GM23248 (cell line): Measurements from ENCODE around the gene OSGEP. TPM values are rescaled to one million over a fixed set of nuclear protein-coding genes. Genes with fewer than 3 reads are reported as not detected.
A peak's percentile ranks its signal among the peaks of the same experiment; 100 is the strongest.

Experiments
- DNase-seq: peaks from one replicate; pipeline ENCODE4 v3.0.0-alpha.2; 2015
- H2AFZ ChIP-seq: fragments of 200-600 bp; sonication (generic); 2 replicates; pipeline ENCODE4 v1.6.1; 2016; ENCODE audit warnings: antibody characterized with exemption
- H3F3A ChIP-seq: fragments of 200-600 bp; sonication (generic); 2 replicates; pipeline ENCODE4 v1.6.1; 2016; ENCODE audit warnings: mild to moderate bottlenecking, antibody characterized with exemption, mixed run types; ENCODE audit not compliant: insufficient read depth
- H3K27ac ChIP-seq: fragments of 200-600 bp; sonication (generic); 2 replicates; pipeline ENCODE4 v1.5.1; 2016; ENCODE audit warnings: mild to moderate bottlenecking
- H3K27me3 ChIP-seq: fragments of 200-600 bp; sonication (generic); replicated peaks from 2 replicates; pipeline ENCODE4 v1.6.1; 2016; ENCODE audit warnings: mild to moderate bottlenecking; ENCODE audit not compliant: insufficient read depth
- H3K36me3 ChIP-seq: fragments of 200-600 bp; sonication (generic); 2 replicates; pipeline ENCODE4 v1.6.1; 2016; ENCODE audit warnings: low read depth, mild to moderate bottlenecking
- H3K4me1 ChIP-seq: fragments of 200-600 bp; sonication (generic); 2 replicates; pipeline ENCODE4 v1.6.1; 2016; ENCODE audit warnings: mild to moderate bottlenecking; ENCODE audit not compliant: insufficient read depth
- H3K4me2 ChIP-seq: fragments of 200-600 bp; sonication (generic); one replicate; pipeline ENCODE4 v1.6.1; 2016; ENCODE audit warnings: mild to moderate bottlenecking; ENCODE audit not compliant: unreplicated experiment
- H3K4me3 ChIP-seq: fragments of 200-600 bp; sonication (generic); 2 replicates; pipeline ENCODE4 v1.5.1; 2016; ENCODE audit warnings: mild to moderate bottlenecking
- H3K79me2 ChIP-seq: fragments of 200-600 bp; sonication (generic); 2 replicates; pipeline ENCODE4 v1.6.1; 2016; ENCODE audit warnings: mild to moderate bottlenecking; ENCODE audit not compliant: insufficient read depth
- H3K9ac ChIP-seq: fragments of 200-600 bp; sonication (generic); 2 replicates; pipeline ENCODE4 v1.6.1; 2016; ENCODE audit warnings: mild to moderate bottlenecking
- H3K9me2 ChIP-seq: fragments of 200-600 bp; sonication (generic); 2 replicates; pipeline ENCODE4 v1.6.1; 2016; ENCODE audit warnings: mixed run types, mild to moderate bottlenecking, moderate library complexity; ENCODE audit not compliant: insufficient read depth
- H3K9me3 ChIP-seq: fragments of 200-600 bp; sonication (generic); one replicate; pipeline ENCODE4 v1.6.1; 2017; ENCODE audit warnings: low read depth
- H4K20me1 ChIP-seq: fragments of 200-600 bp; sonication (generic); 2 replicates; pipeline ENCODE4 v1.6.0; 2016; ENCODE audit not compliant: insufficient read depth
- EZH2 ChIP-seq: fragments of 200-600 bp; sonication (generic); IDR thresholded peaks from 2 replicates; pipeline ENCODE4 v1.6.1; 2018; ENCODE audit warnings: antibody characterized with exemption, mild to moderate bottlenecking; ENCODE audit not compliant: insufficient read depth, poor library complexity, severe bottlenecking
- EZH2phosphoT487 ChIP-seq: fragments of 200-600 bp; sonication (generic); IDR thresholded peaks from 2 replicates; pipeline ENCODE4 v1.6.1; 2018; ENCODE audit warnings: antibody characterized with exemption, moderate library complexity, mild to moderate bottlenecking, low read depth; ENCODE audit not compliant: insufficient read depth
- WGBS, 2 experiments: methylation state at CpG; one replicate each; pipeline ENCODE4 v1.1.6; 2015 to 2017; ENCODE audit warnings: low lambda C conversion rate in 2 of 2, low coverage in 1 of 2; ENCODE audit errors: missing lambda C conversion rate in 2 of 2; 5-methylcytosine and 5-hydroxymethylcytosine counted together
- in situ Hi-C: fragments of 300-500 bp; cut with MboI; formaldehyde crosslinking; loops from 2 replicates; pipeline ENCODE4 v1.15.0; 2020
- polyA plus RNA-seq: library from polyadenylated mRNA; unstranded; fragments of >200 nt; fragmentation: Nextera tagmentation; extraction: Ambion mirVana; gene quantifications from 2 replicates; pipeline ENCODE4 v1.2.1, GENCODE V29; 2016
- total RNA-seq: library from RNA; depleted of rRNA; stranded (reverse); fragments of >200 nt; shearing (Covaris generic); gene quantifications from 2 replicates; pipeline ENCODE4 v1.2.3, GENCODE V29; 2014; rRNA removed

The OSGEP gene
- total RNA-seq (29.0 and 37.8 TPM in 2 replicates), polyA plus RNA-seq (24.1 and 24.2 TPM in 2 replicates)

GRCh38 chr14:20454516-20455354 lies at the start of gene OSGEP, which contains the start of gene APEX1:
OSGEP (minus strand) TSS chr14:20454812; CDS start chr14:20454683, 129 bp downstream.
APEX1 (plus strand) TSS chr14:20455226; CDS start chr14:20455646, 420 bp downstream.
- peak; percentile 100 for DNase-seq
- TF ChIP-seq EZH2phosphoT487 (no peak), EZH2 (no peak)
- peaks cover 19% of the 10 kb centered on the region for H3K4me1 ChIP-seq
- in situ Hi-C loops, result no loop called here
- no peaks in the 10 kb centered on the region for H3K9me2 ChIP-seq
- WGBS, 2 experiments, result 0 to 1% methylated on average over 56 of the region's 56 CpGs
- H3F3A ChIP-seq, result peaks cover 22% of the 10 kb centered on the region
- H3K36me3 ChIP-seq, result peaks cover 23% of the 10 kb centered on the region
- H4K20me1 ChIP-seq, result no peaks in the 10 kb centered on the region
- no peaks in the 10 kb centered on the region for H3K9me3 ChIP-seq
- H3K4me2 ChIP-seq, result peak within 1 kb of the TSS; percentile 96
- H3K79me2 ChIP-seq, result peaks cover 63% of the 10 kb centered on the region
- H3K4me3 ChIP-seq, result peak within 1 kb of the TSS; percentile 88
- peak within 1 kb of the TSS; percentile 90 for H2AFZ ChIP-seq
- H3K27ac ChIP-seq, result peak within 1 kb of the TSS; percentile 98
- no peaks in the 10 kb centered on the region for H3K27me3 ChIP-seq
- peak within 1 kb of the TSS; percentile 95 for H3K9ac ChIP-seq

GRCh38 chr14:20503898-20504297 lies 49.3 kb upstream of the OSGEP start:
- Histone ChIP-seq H3K9ac (no peak overlapping the region), H3K27ac (no peak overlapping the region), H2AFZ (no peak overlapping the region), H3K4me3 (no peak overlapping the region), H3K4me2 (no peak overlapping the region), H3K36me3 (no peaks in the 10 kb centered on the region), H3F3A (no peaks in the 10 kb centered on the region), H4K20me1 (no peaks in the 10 kb centered on the region), H3K4me1 (no peaks in the 10 kb centered on the region), H3K79me2 (no peaks in the 10 kb centered on the region), H3K9me3 (no peaks in the 10 kb centered on the region), H3K9me2 (no peaks in the 10 kb centered on the region), H3K27me3 (no peaks in the 10 kb centered on the region; the same call in 1 of the 2 replicates)
- in situ Hi-C loops, result no loop called here
- WGBS, 2 experiments, result 20 to 22% methylated on average over 6 of the region's 6 CpGs
- TF ChIP-seq EZH2phosphoT487 (no peak), EZH2 (no peak)
- DNase-seq, result no peak

- H3K27ac ChIP-seq, result no peak overlapping the region
- WGBS, 2 experiments, result 95 to 98% methylated on average over 2 of the region's 2 CpGs
- no peaks in the 10 kb centered on the region for H3K79me2 ChIP-seq
- no peak overlapping the region for H3K4me2 ChIP-seq
- H4K20me1 ChIP-seq, result no peaks in the 10 kb centered on the region
- H3K36me3 ChIP-seq, result no peaks in the 10 kb centered on the region
- H3K4me3 ChIP-seq, result no peak overlapping the region
- no peak overlapping the region for H3K9ac ChIP-seq
- H3K4me1 ChIP-seq, result no peaks in the 10 kb centered on the region
- H3K9me2 ChIP-seq, result no peaks in the 10 kb centered on the region
- TF ChIP-seq EZH2 (no peak), EZH2phosphoT487 (no peak)
- H3K9me3 ChIP-seq, result no peaks in the 10 kb centered on the region
- DNase-seq, result peak; percentile 77
- H3K27me3 ChIP-seq, result no peaks in the 10 kb centered on the region; the same call in 1 of the 2 replicates
- in situ Hi-C loops, result no loop called here
- H2AFZ ChIP-seq, result no peak overlapping the region
- H3F3A ChIP-seq, result no peaks in the 10 kb centered on the region
Measured at GRCh38 chr14:20501346-20501745, 46.7 kb upstream of the OSGEP start.

- WGBS, 2 experiments, result 64 to 67% methylated on average over 5 of the region's 5 CpGs
Measured at GRCh38 chr14:20499881-20500280, 45.3 kb upstream of the OSGEP start.

More at GRCh38 chr14:20499881-20500280, 45.3 kb upstream of the OSGEP start:
- no peak overlapping the region for H2AFZ ChIP-seq
- no peak overlapping the region for H3K4me3 ChIP-seq
- H3K27ac ChIP-seq, result no peak overlapping the region
- H3F3A ChIP-seq, result peaks cover 5% of the 10 kb centered on the region; the same call in 1 of the 2 replicates
- H3K9ac ChIP-seq, result no peak overlapping the region
- DNase-seq, result no peak
- no peaks in the 10 kb centered on the region for H4K20me1 ChIP-seq
- in situ Hi-C loops, result no loop called here
- H3K36me3 ChIP-seq, result no peaks in the 10 kb centered on the region
- no peak overlapping the region for H3K4me2 ChIP-seq
- no peaks in the 10 kb centered on the region for H3K9me2 ChIP-seq
- TF ChIP-seq EZH2phosphoT487 (no peak), EZH2 (no peak)
- no peaks in the 10 kb centered on the region for H3K79me2 ChIP-seq
- 0 out of 2 replicates have a peak, but pooled peaks cover 4% of the 10 kb centered on the region for H3K4me1 ChIP-seq
- H3K9me3 ChIP-seq, result no peaks in the 10 kb centered on the region
- no peaks in the 10 kb centered on the region; the same call in 1 of the 2 replicates for H3K27me3 ChIP-seq
